Urothelium cell line (cell line): ENCODE results near the gene CCDC15.
"Not testable (repeated sequence)": the region's sequence is repeated elsewhere in the genome, so short reads cannot be mapped to it uniquely, and the experiment has no call there.

Experiments
- DNase-seq: peaks from one replicate; pipeline ENCODE4 v3.0.0; 2011; ENCODE audit warnings: low spot score, mixed read lengths
- FAIRE-seq: peaks from 2 replicates; lab custom pipeline; 2011; peaks lifted over from hg19 to GRCh38; lab: Jason Lieb, UNC

The CCDC15 gene

GRCh38 chr11:124984512-124984854, 30.5 kb downstream of the CCDC15 start:
- FAIRE-seq: no peak

DNA sequence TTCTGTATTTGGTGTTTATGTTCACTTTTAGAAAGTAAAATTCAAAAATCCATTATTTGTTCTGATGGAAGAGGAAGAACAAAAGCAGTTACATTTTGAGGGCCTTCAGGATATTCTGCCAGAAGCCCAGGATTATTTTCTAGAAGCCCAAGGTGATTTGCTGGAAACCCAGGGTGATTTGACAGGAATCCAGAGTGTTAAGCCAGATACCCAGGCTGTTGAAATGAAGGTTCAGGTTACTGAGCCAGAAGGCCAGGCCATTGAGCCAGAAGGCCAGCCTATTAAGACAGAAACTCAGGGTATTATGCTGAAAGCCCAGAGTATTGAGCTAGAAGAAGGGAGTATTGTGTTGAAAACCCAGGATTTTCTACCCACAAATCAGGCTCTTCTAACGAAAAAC, 33.1 kb downstream of the CCDC15 start:
- DNase-seq: no peak

More at GRCh38 chr11:124984512-124984854, 30.5 kb downstream of the CCDC15 start:
- DNase-seq: no peak

GRCh38 chr11:124988063-124988462, 34.1 kb downstream of the CCDC15 start:
- FAIRE-seq (no peak), DNase-seq (no peak)

More for the DNA sequence above, 33.1 kb downstream of the CCDC15 start:
- no peak for FAIRE-seq

- no peak for FAIRE-seq
- no peak for DNase-seq
Measured at GRCh38 chr11:125001079-125001778, 47.2 kb downstream of the CCDC15 start.

DNA sequence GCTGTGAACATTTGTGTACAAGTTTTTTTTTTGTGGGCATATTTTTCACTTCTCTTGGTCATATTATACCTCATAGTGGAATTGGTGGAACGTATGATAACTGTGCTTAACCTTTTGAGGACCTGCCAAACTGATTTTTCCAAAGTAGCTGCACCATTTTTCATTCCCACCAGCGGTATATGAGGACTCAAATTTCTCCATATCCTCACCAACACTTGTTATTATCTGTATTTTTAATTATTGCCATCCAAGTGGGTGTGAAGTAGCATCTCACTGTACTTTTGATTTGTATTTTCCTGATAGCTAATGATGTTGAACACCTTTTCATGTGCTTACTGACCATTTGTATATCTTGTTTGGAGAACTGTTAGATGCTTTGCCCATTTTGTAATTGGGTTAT, 47.8 kb downstream of the CCDC15 start:
- DNase-seq (no peak), FAIRE-seq (no peak)

DNA sequence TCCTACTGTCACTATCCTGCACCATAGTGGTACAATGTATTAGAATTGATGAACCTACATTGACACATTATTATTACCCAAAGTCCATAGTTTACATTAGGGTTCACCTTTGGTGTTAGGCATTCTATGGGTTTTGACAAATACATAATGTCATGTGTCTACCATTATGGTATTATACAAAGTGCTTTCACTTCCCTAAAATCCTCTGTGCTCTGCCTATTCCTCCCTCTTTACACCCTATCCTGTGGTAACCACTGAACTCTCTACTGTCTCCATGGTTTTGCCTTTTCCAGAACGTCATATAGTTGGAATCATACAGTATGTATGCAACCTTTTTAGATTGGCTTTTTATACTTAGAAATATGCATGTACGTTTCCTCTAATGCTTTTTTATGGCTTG, 51.5 kb downstream of the CCDC15 start:
- no peak for DNase-seq
- FAIRE-seq: no peak

DNA sequence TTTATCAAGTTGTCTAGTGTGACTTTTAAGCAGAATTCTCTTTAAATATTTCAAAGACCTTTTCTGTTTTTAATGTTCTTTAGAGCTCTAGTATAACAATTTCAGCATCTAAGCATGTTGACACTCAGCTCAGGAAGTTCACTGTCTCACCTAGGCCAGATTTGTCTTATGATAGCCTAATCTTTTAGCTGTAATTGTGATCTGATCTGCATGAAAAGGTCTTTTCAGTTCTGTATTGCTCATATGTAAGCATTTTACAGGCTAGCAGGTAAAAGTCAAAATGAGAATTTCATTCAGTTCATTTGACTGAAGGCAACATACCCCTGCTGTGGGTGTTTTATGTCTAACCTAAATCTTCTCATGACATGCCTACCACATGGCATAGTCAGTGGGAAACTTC, 62.4 kb downstream of the CCDC15 start:
- FAIRE-seq (no peak), DNase-seq (no peak)

- no peak for DNase-seq
- no peak for FAIRE-seq
Measured at GRCh38 chr11:125020342-125020741, 66.3 kb downstream of the CCDC15 start.

DNA sequence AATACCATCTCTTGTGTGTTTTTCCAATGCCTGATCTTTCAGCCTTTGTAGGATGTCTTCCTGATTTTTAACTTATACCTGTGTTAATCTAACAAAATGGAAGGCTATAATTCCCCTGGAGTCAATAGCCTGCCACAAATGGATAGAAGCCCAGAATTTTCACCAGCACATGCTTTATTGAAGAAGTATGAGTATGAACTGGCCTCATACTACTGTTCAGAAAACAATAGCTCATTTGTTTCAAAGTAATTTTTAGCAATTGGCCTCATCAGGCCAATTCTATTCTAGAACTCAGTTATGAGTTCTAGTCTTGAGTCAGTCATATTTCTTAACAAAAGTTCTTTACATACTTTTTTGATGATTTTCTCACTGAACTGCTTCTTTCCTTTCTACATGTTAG, 68.5 kb downstream of the CCDC15 start:
- FAIRE-seq: no peak
- DNase-seq: no peak

DNA sequence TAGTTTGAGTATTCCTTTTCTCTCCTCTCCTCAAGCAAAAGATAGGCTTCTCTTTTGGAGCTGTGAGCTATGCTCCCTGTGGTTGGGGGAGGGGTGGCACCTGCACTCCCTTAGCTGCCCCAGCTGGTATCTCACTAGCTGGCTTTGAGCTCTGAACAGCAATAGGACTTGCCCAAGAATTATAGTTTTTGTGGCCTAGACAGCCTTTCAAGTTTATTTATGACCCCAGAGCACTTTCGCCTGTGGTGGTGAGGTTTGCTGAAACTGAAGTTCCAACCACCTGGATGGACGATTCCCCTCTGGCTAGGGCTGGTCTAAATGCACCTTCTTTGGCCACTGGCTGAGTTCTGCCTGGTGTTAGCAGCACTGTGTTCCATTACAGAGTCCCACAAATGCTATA, 72.0 kb downstream of the CCDC15 start:
- FAIRE-seq (no peak), DNase-seq (no peak)

- DNase-seq, FAIRE-seq: not testable (repeated sequence)
Measured at GRCh38 chr11:125029431-125029830, 75.4 kb downstream of the CCDC15 start.

DNA sequence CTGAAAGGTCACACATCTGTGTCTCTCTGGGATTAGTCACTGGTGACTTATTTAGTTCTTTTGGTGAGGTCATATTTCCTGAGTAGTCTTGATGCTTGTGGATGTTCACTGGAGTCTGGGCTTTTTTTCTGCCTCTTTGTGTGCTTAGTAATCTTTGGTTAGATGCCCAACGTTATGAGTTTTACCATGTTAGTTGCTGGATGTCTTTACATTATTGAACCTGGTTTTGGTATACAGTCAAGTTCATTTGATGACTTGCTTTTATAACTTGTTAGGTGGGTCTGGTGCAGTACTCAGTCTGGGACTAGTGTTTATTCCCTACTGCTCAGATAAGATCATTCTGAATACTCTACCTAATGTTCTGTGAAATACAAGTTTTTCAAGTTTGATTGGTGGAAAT, 82.9 kb downstream of the CCDC15 start:
- DNase-seq (no peak), FAIRE-seq (no peak)

GRCh38 chr11:125049164-125049792, 95.3 kb downstream of the CCDC15 start:
- FAIRE-seq: no peak
- no peak for DNase-seq

DNA sequence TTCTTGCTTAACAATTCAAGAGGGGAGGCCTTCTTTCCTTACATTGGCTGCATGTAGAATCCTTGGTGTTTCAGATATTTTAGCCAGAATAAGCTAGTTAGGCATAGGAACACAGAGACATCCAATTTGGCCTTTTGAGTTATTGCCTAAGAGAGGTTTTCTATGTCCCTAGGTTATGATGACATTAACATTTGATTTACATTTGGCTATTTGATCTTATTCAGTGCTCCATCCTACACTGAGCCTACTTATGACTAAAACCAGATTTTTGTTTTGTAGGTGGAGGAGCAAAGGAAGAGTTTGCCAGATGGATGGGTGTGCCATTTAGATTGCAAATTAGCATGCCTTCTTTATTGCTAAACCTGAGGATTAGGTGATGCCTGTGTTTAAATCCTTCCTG, 98.0 kb downstream of the CCDC15 start:
- no peak for DNase-seq

GRCh38 chr11:125053167-125053566, 99.2 kb downstream of the CCDC15 start:
- FAIRE-seq (no peak), DNase-seq (no peak)

More for the DNA sequence above, 98.0 kb downstream of the CCDC15 start:
- no peak for FAIRE-seq

- FAIRE-seq: no peak
- DNase-seq: no peak
Measured at GRCh38 chr11:125055107-125055715, 101.2 kb downstream of the CCDC15 start.

GRCh38 chr11:125056111-125056510, 102.1 kb downstream of the CCDC15 start:
- not testable (repeated sequence) for DNase-seq, FAIRE-seq

DNA sequence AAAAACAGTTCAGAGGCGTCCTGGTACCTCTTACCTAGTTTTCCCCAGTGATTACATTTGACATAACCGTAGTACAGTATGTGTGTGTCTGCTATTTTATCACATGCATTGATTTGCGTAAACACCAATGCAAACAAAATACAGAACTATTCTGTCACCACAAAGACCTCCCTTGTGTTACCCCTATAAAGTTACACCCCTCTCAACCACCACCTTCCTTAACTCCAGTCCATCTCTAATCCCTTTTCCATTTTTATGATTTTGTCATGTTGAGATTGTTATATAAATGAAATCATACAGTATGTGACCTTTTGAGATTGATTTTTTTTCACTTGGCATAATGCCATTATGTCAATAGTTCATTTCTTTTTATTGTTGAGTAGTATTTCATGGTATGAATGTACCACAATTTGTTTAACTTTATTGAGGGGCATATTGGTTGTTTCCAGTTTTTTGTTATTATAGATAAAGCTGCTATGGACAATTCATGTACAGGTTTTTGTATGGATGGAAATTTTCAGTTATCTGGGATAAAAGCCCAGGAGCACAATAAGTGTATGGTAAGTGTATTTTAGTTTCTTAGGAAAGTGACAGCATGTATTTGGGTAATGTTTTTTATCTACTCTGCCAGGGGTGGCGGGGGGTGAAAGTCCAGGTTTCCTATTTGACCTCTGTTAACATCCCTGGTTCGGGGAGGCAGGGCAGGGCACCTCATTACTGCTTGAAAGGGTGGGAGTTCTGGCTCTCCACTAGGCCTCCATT, 103.1 kb downstream of the CCDC15 start:
- no peak for DNase-seq
- no peak for FAIRE-seq

GRCh38 chr11:125057693-125058016, 103.7 kb downstream of the CCDC15 start:
- no peak for DNase-seq
- FAIRE-seq: no peak

GRCh38 chr11:125061281-125061680, 107.3 kb downstream of the CCDC15 start:
- FAIRE-seq (no peak), DNase-seq (no peak)

GRCh38 chr11:125062218-125062930, 108.4 kb downstream of the CCDC15 start:
- DNase-seq (no peak), FAIRE-seq (no peak)
